Smooth muscle cell (in vitro differentiated cells): ENCODE data around the gene KRTAP4-9. TPM values are rescaled to one million over a fixed set of nuclear protein-coding genes. Genes with fewer than 3 reads are reported as not detected.

Experiments
- DNase-seq: peaks from one replicate; lab custom pipeline; 2025; ENCODE audit not compliant: unreplicated experiment; lab: John Stamatoyannopoulos, UW
- H2AFZ ChIP-seq: fragments of 200-600 bp; sonication (generic); 2 replicates; pipeline ENCODE4 v1.6.0; 2016; ENCODE audit warnings: antibody characterized with exemption, low read depth, mild to moderate bottlenecking
- H3F3A ChIP-seq: fragments of 200-600 bp; sonication (generic); 2 replicates; pipeline ENCODE4 v1.6.0; 2017; ENCODE audit warnings: antibody characterized with exemption, low read depth
- H3K27ac ChIP-seq: fragments of 200-600 bp; sonication (generic); 2 replicates; pipeline ENCODE4 v1.5.1; 2016; ENCODE audit warnings: low read depth, mild to moderate bottlenecking
- H3K27me3 ChIP-seq: fragments of 200-600 bp; sonication (generic); 2 replicates; pipeline ENCODE4 v1.6.1; 2016; ENCODE audit warnings: low read depth, mild to moderate bottlenecking
- H3K36me3 ChIP-seq: fragments of 200-600 bp; sonication (generic); 2 replicates; pipeline ENCODE4 v1.5.1; 2016; ENCODE audit warnings: low read depth
- H3K4me1 ChIP-seq: fragments of 200-600 bp; sonication (generic); 2 replicates; pipeline ENCODE4 v1.5.1; 2016; ENCODE audit warnings: low read depth
- H3K4me2 ChIP-seq: fragments of 200-600 bp; sonication (generic); 2 replicates; pipeline ENCODE4 v1.6.0; 2016; ENCODE audit warnings: mild to moderate bottlenecking
- H3K4me3 ChIP-seq: fragments of 200-600 bp; sonication (generic); 2 replicates; pipeline ENCODE4 v1.5.1; 2016; ENCODE audit warnings: mild to moderate bottlenecking
- H3K79me2 ChIP-seq: fragments of 200-600 bp; sonication (generic); 2 replicates; pipeline ENCODE4 v1.6.0; 2016; ENCODE audit warnings: low read depth, mild to moderate bottlenecking
- H3K9ac ChIP-seq: fragments of 200-600 bp; sonication (generic); 2 replicates; pipeline ENCODE4 v1.6.0; 2016; ENCODE audit warnings: low read depth
- H3K9me3 ChIP-seq: fragments of 200-600 bp; sonication (generic); replicated peaks from 2 replicates; pipeline ENCODE4 v1.5.1; 2016; ENCODE audit warnings: low read depth
- H4K20me1 ChIP-seq: fragments of 200-600 bp; sonication (generic); 2 replicates; pipeline ENCODE4 v1.6.0; 2016; ENCODE audit warnings: low read depth
- CTCF ChIP-seq: fragments of 200-600 bp; sonication (generic); IDR thresholded peaks from 2 replicates; pipeline ENCODE4 v1.5.1; 2017; ENCODE audit warnings: borderline replicate concordance, mild to moderate bottlenecking, antibody characterized with exemption; ENCODE audit not compliant: insufficient read depth, poor library complexity, severe bottlenecking
- whole genome bisulfite sequencing: methylation state at CpG from one replicate; pipeline ENCODE4 v1.1.7; 2016; ENCODE audit warnings: low lambda C conversion rate; 5-methylcytosine and 5-hydroxymethylcytosine counted together
- polyA plus RNA-seq: library from polyadenylated mRNA; unstranded; fragments of >200 nt; fragmentation: Nextera tagmentation; extraction: Ambion mirVana; gene quantifications from 2 replicates; pipeline ENCODE4 v1.2.1, GENCODE V29; 2016
- total RNA-seq: library from RNA; depleted of rRNA; stranded (reverse); fragments of >200 nt; gene quantifications from 2 replicates; pipeline ENCODE4 v1.2.3, GENCODE V29; 2014

KRTAP4-9 gene
- total and polyA plus RNA-seq, 2 experiments from 2014 or later = not detected

GRCh38 chr17:41065829-41066624 lies 39.2 kb upstream of the KRTAP4-9 start, which contains the start of gene KRTAP2-4:
Gene KRTAP2-4, minus strand, starts transcription at chr17:41065879. Its CDS starts 34 bp downstream, at chr17:41065845.
- H3K4me3 ChIP-seq = no peak within 1 kb of the TSS
- no peaks in the 10 kb centered on the region for H3K9me3 ChIP-seq
- H3K36me3 ChIP-seq = no peaks in the 10 kb centered on the region
- H2AFZ ChIP-seq = no peak within 1 kb of the TSS
- H3K9ac ChIP-seq = no peak within 1 kb of the TSS
- WGBS = 61% methylated on average over 6 of the region's 6 CpGs
- no peak for DNase-seq
- H3K4me2 ChIP-seq = peak within 1 kb of the TSS; percentile 18
- no peaks in the 10 kb centered on the region for H3K27me3 ChIP-seq
- H3F3A ChIP-seq = no peaks in the 10 kb centered on the region
- H3K79me2 ChIP-seq = no peaks in the 10 kb centered on the region
- peak within 1 kb of the TSS; percentile 50 for H3K27ac ChIP-seq
- H4K20me1 ChIP-seq = no peaks in the 10 kb centered on the region
- H3K4me1 ChIP-seq = no peaks in the 10 kb centered on the region
- no peak for TF ChIP-seq CTCF

GRCh38 chr17:41067281-41067680 lies 37.9 kb upstream of the KRTAP4-9 start:
- DNase-seq = no peak

GRCh38 chr17:41069031-41069430 lies 36.2 kb upstream of the KRTAP4-9 start:
- H3K27me3 ChIP-seq = no peaks in the 10 kb centered on the region
- no peak for DNase-seq
- H2AFZ ChIP-seq = no peak overlapping the region
- TF ChIP-seq CTCF = no peak
- no peak overlapping the region for H3K27ac ChIP-seq
- H3F3A ChIP-seq = no peaks in the 10 kb centered on the region
- H3K4me2 ChIP-seq = no peak overlapping the region
- WGBS = 85% methylated on average over 3 of the region's 3 CpGs
- no peaks in the 10 kb centered on the region for H3K9me3 ChIP-seq
- no peaks in the 10 kb centered on the region for H3K36me3 ChIP-seq
- no peak overlapping the region for H3K9ac ChIP-seq
- H3K4me1 ChIP-seq = no peaks in the 10 kb centered on the region
- H4K20me1 ChIP-seq = no peaks in the 10 kb centered on the region
- no peak overlapping the region for H3K4me3 ChIP-seq
- H3K79me2 ChIP-seq = no peaks in the 10 kb centered on the region

More at GRCh38 chr17:41067281-41067680, 37.9 kb upstream of the KRTAP4-9 start:
- Histone ChIP-seq H3K27me3 (no peaks in the 10 kb centered on the region), H3F3A (no peaks in the 10 kb centered on the region), H4K20me1 (no peaks in the 10 kb centered on the region), H3K36me3 (no peaks in the 10 kb centered on the region), H3K4me3 (no peak overlapping the region), H3K9me3 (no peaks in the 10 kb centered on the region), H3K9ac (no peak overlapping the region), H3K4me2 (no peak overlapping the region), H2AFZ (no peak overlapping the region), H3K4me1 (no peaks in the 10 kb centered on the region), H3K27ac (no peak overlapping the region), H3K79me2 (no peaks in the 10 kb centered on the region)
- no peak for TF ChIP-seq CTCF
